Panc1 (cell line): Measurements from ENCODE around the gene GNS. TPM values are rescaled to one million over a fixed set of nuclear protein-coding genes. Genes with fewer than 3 reads are reported as not detected.

Source experiments
- ATAC-seq: fragments of 200-7000 bp; cut with Tn5 transposase; 2 replicates; pipeline ENCODE4 v1.9.1; 2020; ENCODE audit warnings: mild to moderate bottlenecking, moderate library complexity
- BruUV-seq: library from RNA; stranded (reverse); fragments of 400-500 nt; replicated peaks from 2 replicates; lab custom pipeline; 2021; lab: Mats Ljungman, UMichigan
- CTCF ChIA-PET: fragments of 300-600 bp; sonication (Branson Sonifier 250); formaldehyde crosslinking; loops from one replicate; lab custom pipeline; 2022; ENCODE audit warnings: antibody characterized with exemption; lab: Charles Lee
- POLR2A ChIA-PET: fragments of 300-600 bp; sonication (Branson Sonifier 250); formaldehyde crosslinking; loops from one replicate; lab custom pipeline; 2022; ENCODE audit warnings: antibody characterized with exemption; lab: Charles Lee
- DNase-seq: peaks from one replicate; pipeline ENCODE4 v3.0.0-alpha.2; 2010; ENCODE audit warnings: low read depth, low spot score
- H3K27ac ChIP-seq: 2 replicates; pipeline ENCODE4 v1.5.1; 2011; ENCODE audit warnings: mild to moderate bottlenecking, low read length, inconsistent platforms
- H3K27me3 ChIP-seq: fragments of 200-500 bp; sonication (Bioruptor generic); 2 replicates; pipeline ENCODE4 v1.6.0; 2014; ENCODE audit warnings: low read length, inconsistent platforms; ENCODE audit not compliant: control insufficient read depth, insufficient read depth
- H3K36me3 ChIP-seq: fragments of 200-500 bp; sonication (Bioruptor generic); 2 replicates; pipeline ENCODE4 v1.5.1; 2014; ENCODE audit warnings: inconsistent platforms, mild to moderate bottlenecking, low read length, moderate library complexity; ENCODE audit not compliant: control insufficient read depth, insufficient read depth
- H3K4me1 ChIP-seq: 2 replicates; pipeline ENCODE4 v1.5.1; 2011; ENCODE audit warnings: inconsistent platforms, mild to moderate bottlenecking, low read length, moderate library complexity; ENCODE audit not compliant: control insufficient read depth, insufficient read depth
- H3K4me3 ChIP-seq, 2 experiments: 2 replicates each; pipeline ENCODE4 v1.5.1; 2011 to 2012; ENCODE audit warnings: low read depth in 2 of 2, low read length in 2 of 2, mild to moderate bottlenecking in 2 of 2, inconsistent platforms in 1 of 2, moderate library complexity in 1 of 2
- H3K9me3 ChIP-seq: fragments of 200-500 bp; sonication (Bioruptor generic); 2 replicates; pipeline ENCODE4 v1.5.1; 2014; ENCODE audit warnings: low read depth, mild to moderate bottlenecking, inconsistent platforms, low read length, moderate library complexity; ENCODE audit not compliant: control insufficient read depth, insufficient read depth
- POLR2AphosphoS5 ChIP-seq: IDR thresholded peaks from 2 replicates; pipeline ENCODE4 v1.6.1; 2012; ENCODE audit warnings: mild to moderate bottlenecking, low read depth, low read length, moderate library complexity
- SIN3A ChIP-seq: IDR thresholded peaks from 2 replicates; pipeline ENCODE4 v1.6.1; 2012; ENCODE audit warnings: low read depth, mild to moderate bottlenecking, low read length, moderate library complexity, borderline replicate concordance; ENCODE audit not compliant: insufficient read depth
- TCF7L2 ChIP-seq: IDR thresholded peaks from 2 replicates; pipeline ENCODE4 v1.6.1; 2011; ENCODE audit warnings: mild to moderate bottlenecking, low read depth, low read length, inconsistent platforms
- in situ Hi-C: cut with HindIII; loops from 2 replicates; pipeline ENCODE4 v1.10.0; 2016; ENCODE audit warnings: low sequenced_read_pairs, low pct_unique_long_range_greater_than_20kb
- intact Hi-C: fragments of 100-400 bp; cut with micrococcal nuclease; formaldehyde crosslinking; loops from one replicate; pipeline ENCODE4 v1.10.0; 2022; ENCODE audit not compliant: unreplicated experiment
- total RNA-seq: library from RNA; stranded (reverse); gene quantifications from one replicate; pipeline ENCODE4 v1.2.1, GENCODE V29; 2021; ENCODE audit not compliant: unreplicated experiment
- TF ChIP-seq, protein P1 (sequence below): fragments of 450-650 bp; IDR thresholded peaks from 2 replicates; pipeline ENCODE4 v1.5.1; 2017; ENCODE audit warnings: mild to moderate bottlenecking
- TF ChIP-seq, protein P2 (sequence below), 2 experiments: IDR thresholded peaks; 2 replicates each; pipeline ENCODE4 v1.6.1; 2011 to 2012; ENCODE audit warnings: low read depth in 2 of 2, control low read depth in 1 of 2, low read length in 1 of 2, mild to moderate bottlenecking in 1 of 2, moderate library complexity in 1 of 2; ENCODE audit not compliant: insufficient read depth in 1 of 2

The GNS gene
- total RNA-seq, 1 experiment from 2014 or later, result 117 TPM

DNA sequence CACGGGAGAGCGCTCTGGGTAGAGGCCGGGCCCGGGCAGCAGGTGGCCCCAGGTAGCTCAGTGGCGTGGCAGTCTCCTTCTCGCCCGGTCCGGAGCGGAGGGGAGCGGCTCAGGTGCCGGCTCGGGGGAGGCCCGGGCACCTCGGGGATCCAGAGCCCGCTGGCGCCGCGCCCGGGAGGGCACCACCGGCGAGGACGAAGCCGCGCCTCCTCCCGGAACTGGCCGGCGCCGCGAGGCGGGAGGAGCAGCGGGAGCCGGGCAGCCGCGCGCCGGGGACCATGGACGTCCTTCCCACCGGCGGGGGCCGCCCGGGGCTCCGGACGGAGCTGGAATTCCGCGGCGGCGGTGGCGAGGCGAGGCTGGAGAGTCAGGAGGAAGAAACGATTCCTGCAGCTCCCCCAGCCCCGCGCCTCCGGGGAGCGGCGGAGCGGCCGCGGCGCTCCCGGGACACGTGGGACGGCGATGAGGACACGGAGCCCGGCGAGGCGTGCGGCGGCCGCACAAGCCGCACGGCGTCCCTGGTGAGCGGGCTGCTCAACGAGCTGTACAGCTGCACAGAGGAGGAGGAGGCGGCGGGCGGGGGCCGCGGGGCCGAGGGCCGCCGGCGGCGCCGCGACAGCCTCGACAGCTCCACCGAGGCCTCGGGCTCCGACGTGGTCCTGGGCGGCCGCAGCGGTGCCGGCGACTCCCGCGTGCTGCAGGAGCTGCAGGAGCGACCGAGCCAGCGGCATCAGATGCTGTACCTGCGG lies 21.5 kb upstream of the GNS start:
- no peaks in the 10 kb centered on the region; the same call in 1 of the 2 replicates for H3K36me3 ChIP-seq
- in situ Hi-C loops, result no loop called here
- peak overlapping the region; percentile 45 to 73 for H3K4me3 ChIP-seq
- H3K9me3 ChIP-seq, result no peaks in the 10 kb centered on the region
- CTCF ChIA-PET, result interaction anchor here (0.6 to 1.2 kb wide), 2 partner anchors 15 to 30 kb away, joined by 4 to 6 read pairs; no protein-coding TSS in a partner anchor
- ATAC-seq (peak; percentile 87), DNase-seq (no peak)
- H3K27ac ChIP-seq, result no peak overlapping the region
- TF ChIP-seq POLR2AphosphoS5 (no peak), SIN3A (no peak)
- TF ChIP-seq, protein P1, sequence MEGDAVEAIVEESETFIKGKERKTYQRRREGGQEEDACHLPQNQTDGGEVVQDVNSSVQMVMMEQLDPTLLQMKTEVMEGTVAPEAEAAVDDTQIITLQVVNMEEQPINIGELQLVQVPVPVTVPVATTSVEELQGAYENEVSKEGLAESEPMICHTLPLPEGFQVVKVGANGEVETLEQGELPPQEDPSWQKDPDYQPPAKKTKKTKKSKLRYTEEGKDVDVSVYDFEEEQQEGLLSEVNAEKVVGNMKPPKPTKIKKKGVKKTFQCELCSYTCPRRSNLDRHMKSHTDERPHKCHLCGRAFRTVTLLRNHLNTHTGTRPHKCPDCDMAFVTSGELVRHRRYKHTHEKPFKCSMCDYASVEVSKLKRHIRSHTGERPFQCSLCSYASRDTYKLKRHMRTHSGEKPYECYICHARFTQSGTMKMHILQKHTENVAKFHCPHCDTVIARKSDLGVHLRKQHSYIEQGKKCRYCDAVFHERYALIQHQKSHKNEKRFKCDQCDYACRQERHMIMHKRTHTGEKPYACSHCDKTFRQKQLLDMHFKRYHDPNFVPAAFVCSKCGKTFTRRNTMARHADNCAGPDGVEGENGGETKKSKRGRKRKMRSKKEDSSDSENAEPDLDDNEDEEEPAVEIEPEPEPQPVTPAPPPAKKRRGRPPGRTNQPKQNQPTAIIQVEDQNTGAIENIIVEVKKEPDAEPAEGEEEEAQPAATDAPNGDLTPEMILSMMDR, result peak; percentile 11
- TF ChIP-seq, protein P2, sequence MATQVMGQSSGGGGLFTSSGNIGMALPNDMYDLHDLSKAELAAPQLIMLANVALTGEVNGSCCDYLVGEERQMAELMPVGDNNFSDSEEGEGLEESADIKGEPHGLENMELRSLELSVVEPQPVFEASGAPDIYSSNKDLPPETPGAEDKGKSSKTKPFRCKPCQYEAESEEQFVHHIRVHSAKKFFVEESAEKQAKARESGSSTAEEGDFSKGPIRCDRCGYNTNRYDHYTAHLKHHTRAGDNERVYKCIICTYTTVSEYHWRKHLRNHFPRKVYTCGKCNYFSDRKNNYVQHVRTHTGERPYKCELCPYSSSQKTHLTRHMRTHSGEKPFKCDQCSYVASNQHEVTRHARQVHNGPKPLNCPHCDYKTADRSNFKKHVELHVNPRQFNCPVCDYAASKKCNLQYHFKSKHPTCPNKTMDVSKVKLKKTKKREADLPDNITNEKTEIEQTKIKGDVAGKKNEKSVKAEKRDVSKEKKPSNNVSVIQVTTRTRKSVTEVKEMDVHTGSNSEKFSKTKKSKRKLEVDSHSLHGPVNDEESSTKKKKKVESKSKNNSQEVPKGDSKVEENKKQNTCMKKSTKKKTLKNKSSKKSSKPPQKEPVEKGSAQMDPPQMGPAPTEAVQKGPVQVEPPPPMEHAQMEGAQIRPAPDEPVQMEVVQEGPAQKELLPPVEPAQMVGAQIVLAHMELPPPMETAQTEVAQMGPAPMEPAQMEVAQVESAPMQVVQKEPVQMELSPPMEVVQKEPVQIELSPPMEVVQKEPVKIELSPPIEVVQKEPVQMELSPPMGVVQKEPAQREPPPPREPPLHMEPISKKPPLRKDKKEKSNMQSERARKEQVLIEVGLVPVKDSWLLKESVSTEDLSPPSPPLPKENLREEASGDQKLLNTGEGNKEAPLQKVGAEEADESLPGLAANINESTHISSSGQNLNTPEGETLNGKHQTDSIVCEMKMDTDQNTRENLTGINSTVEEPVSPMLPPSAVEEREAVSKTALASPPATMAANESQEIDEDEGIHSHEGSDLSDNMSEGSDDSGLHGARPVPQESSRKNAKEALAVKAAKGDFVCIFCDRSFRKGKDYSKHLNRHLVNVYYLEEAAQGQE (IDR thresholded peaks at IDR 0.05; ENCODE audit: insufficient read depth in 1 of 2, low read depth in 2 of 2, low read length in 1 of 2), result no peak
- no peaks in the 10 kb centered on the region; the same call in 1 of the 2 replicates for H3K4me1 ChIP-seq
- no TSS peak for BruUV-seq
- H3K27me3 ChIP-seq, result peaks cover 22% of the 10 kb centered on the region
- POLR2A ChIA-PET, result no interaction called here
- intact Hi-C loops, result no loop called here

GRCh38 chr12:64780132-64780530 lies 20.9 kb upstream of the GNS start:
- no TSS peak for BruUV-seq
- Histone ChIP-seq H3K4me3 (peak overlapping the region; percentile 45 to 73), H3K36me3 (no peaks in the 10 kb centered on the region; the same call in 1 of the 2 replicates), H3K9me3 (no peaks in the 10 kb centered on the region), H3K4me1 (no peaks in the 10 kb centered on the region; the same call in 1 of the 2 replicates), H3K27me3 (peaks cover 22% of the 10 kb centered on the region), H3K27ac (peak overlapping the region; percentile 29; the same call in 1 of the 2 replicates)
- ChIA-PET POLR2A (no interaction called here), CTCF (interaction anchor here (0.6 to 1.2 kb wide), 2 partner anchors 16 to 31 kb away, joined by 4 to 6 read pairs; no protein-coding TSS in a partner anchor)
- intact Hi-C loops (no loop called here), in situ Hi-C loops (no loop called here)
- DNase-seq, result no peak
- peak; percentile 40; the same call in 1 of the 2 replicates for ATAC-seq
- TF ChIP-seq, protein P1, result no peak
- TF ChIP-seq SIN3A (no peak), TCF7L2 (no peak), POLR2AphosphoS5 (no peak)
- TF ChIP-seq, protein P2 (IDR thresholded peaks at IDR 0.05; ENCODE audit: insufficient read depth in 1 of 2, low read depth in 2 of 2, low read length in 1 of 2), result no peak
